Activated CD4-positive, alpha-beta memory T cell treated with anti-CD3 and anti-CD28 coated beads, Interleukin-2, amount 10 ng/mL, durations not matched to agents 7 days and 5 days (primary cell): ENCODE results near the gene CPD. TPM values are rescaled to one million over a fixed set of nuclear protein-coding genes. Genes with fewer than 3 reads are reported as not detected.
"Not testable (repeated sequence)": the region's sequence is repeated elsewhere in the genome, so short reads cannot be mapped to it uniquely, and the experiment has no call there.

Experiments
- CTCF ChIA-PET: fragments of 350-600 bp; sonication (Branson Sonifier 250); formaldehyde crosslinking; loops from one replicate; lab custom pipeline; 2021; ENCODE audit warnings: antibody characterized with exemption, inconsistent platforms; lab: Charles Lee
- POLR2A ChIA-PET: fragments of 350-600 bp; sonication (Branson Sonifier 250); formaldehyde crosslinking; loops from one replicate; lab custom pipeline; 2021; ENCODE audit warnings: antibody characterized with exemption; lab: Charles Lee
- DNase-seq: peaks from one replicate; pipeline ENCODE4 v3.0.0-alpha.2; 2020
- H3K27ac Mint-ChIP-seq: one replicate; pipeline ENCODE4 v1.8.0; 2021; ENCODE audit warnings: mild to moderate bottlenecking, mixed read lengths
- H3K27me3 Mint-ChIP-seq: one replicate; pipeline ENCODE4 v1.8.0; 2021; ENCODE audit warnings: mixed read lengths
- H3K36me3 Mint-ChIP-seq: one replicate; pipeline ENCODE4 v1.8.0; 2021; ENCODE audit warnings: low read depth, mixed read lengths
- H3K4me1 Mint-ChIP-seq: one replicate; pipeline ENCODE4 v1.8.0; 2021; ENCODE audit warnings: mixed read lengths
- H3K4me3 Mint-ChIP-seq: one replicate; pipeline ENCODE4 v1.8.0; 2021; ENCODE audit warnings: mild to moderate bottlenecking, mixed read lengths
- H3K9me3 Mint-ChIP-seq: one replicate; pipeline ENCODE4 v1.8.0; 2021; ENCODE audit warnings: mixed read lengths
- total RNA-seq, 2 experiments: library from RNA; stranded (reverse); gene quantifications; one replicate each; pipeline ENCODE4 v1.2.3, GENCODE V29; 2021

The CPD gene
- total RNA-seq, 2 experiments from 2014 or later = 28.7 to 32.3 TPM

DNA sequence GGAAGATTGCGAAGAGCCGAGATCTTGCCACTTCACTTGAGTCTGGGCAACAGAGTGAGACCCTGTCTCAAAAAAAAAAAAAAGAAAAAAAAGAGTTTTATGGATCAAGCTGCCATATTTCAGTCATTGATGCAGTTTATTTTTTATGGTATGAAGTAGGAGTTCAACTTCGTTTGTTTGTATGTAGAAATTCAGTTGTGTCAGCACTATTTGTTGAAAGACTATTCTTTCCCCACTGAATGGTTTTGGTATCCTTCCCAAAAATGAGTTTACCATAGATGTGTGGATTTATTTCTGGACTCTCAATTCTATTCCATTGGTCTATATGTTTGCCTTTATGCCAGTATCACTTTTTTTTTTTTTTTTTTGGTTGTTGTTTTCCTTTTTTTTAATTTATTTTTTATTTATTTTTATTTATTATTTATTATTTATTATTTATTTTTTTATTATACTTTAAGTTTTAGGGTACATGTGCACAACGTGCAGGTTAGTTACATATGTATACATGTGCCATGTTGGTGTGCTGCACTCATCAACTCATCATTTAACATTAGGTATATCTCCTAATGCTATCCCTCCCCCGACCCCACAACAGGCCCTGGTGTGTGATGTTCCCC is 80.2 kb downstream of the CPD start:
- POLR2A ChIA-PET, H3K27me3 Mint-ChIP-seq, H3K4me3 Mint-ChIP-seq, H3K27ac Mint-ChIP-seq, H3K9me3 Mint-ChIP-seq, CTCF ChIA-PET, DNase-seq, H3K4me1 Mint-ChIP-seq: not testable (repeated sequence)
- H3K36me3 Mint-ChIP-seq = peaks cover 32% of the 10 kb centered on the region

DNA sequence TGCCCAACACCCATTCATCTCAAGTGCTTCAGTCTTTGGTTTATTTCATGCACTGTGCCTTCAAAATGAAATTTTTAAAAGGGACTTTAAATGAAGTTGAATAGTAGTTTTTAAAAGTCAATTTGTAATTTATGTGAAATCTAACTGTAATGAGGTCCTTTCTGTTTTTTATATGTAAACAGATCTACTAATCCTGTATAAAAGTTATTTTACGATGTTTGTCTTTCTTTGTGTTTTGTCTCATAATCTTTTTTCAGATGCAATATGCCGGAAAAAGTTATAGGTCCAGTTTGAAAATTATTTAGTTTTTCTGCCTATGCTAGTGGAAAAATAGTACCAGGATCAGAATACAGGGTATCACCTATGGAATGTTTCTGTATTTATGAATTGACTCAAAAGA is 89.7 kb downstream of the CPD start:
- Mint-ChIP-seq H3K4me1 (no peaks in the 10 kb centered on the region), H3K27me3 (no peaks in the 10 kb centered on the region), H3K4me3 (no peak overlapping the region), H3K9me3 (no peaks in the 10 kb centered on the region), H3K36me3 (peaks cover 5% of the 10 kb centered on the region), H3K27ac (no peak overlapping the region)
- ChIA-PET POLR2A (interaction anchor here (3.2 kb wide), 1 partner anchor 9 kb away, joined by 14 read pairs; the partner anchor contains the start of gene GOSR1), CTCF (interaction anchor here (3.1 kb wide), 1 partner anchor 8 kb away, joined by 12 read pairs; the partner anchor contains the start of gene GOSR1)
- no peak for DNase-seq

DNA sequence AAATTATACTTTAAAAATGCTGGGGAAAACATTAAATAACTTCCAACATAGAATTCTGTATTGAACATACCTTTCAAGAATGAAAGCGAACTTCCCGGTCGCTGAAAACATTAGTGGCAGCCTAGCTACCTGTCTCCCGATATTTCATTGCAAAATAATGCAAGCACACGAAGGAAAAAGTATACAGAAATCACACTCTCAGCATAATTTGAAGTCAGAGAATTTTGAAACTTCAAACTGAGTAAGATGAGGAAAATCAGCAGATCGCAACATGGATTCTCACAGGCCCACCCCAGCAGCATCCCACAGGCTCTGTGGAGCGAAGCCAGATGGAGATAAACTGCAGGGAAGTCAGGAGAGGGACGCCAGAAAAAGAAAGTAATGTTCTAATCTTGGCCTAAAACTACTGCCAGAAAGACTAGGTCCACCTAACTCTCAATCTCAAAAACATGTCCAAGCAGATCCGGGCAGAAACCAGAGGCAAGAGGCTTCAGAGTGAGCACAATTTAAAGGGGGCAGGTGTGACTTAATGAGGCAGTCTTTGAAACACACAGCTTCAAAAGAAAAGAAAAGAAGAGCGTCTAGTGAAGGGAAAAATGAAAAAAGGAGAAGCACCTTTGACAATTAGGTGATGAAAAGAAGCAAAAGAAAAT is 93.6 kb downstream of the CPD start:
- ChIA-PET POLR2A (no interaction called here), CTCF (no interaction called here)
- H3K4me1 Mint-ChIP-seq = peaks cover 18% of the 10 kb centered on the region
- H3K36me3 Mint-ChIP-seq = peaks cover 3% of the 10 kb centered on the region
- no peak for DNase-seq
- no peaks in the 10 kb centered on the region for H3K27me3 Mint-ChIP-seq
- H3K4me3 Mint-ChIP-seq = no peak overlapping the region
- H3K27ac Mint-ChIP-seq = no peak overlapping the region
- no peaks in the 10 kb centered on the region for H3K9me3 Mint-ChIP-seq

DNA sequence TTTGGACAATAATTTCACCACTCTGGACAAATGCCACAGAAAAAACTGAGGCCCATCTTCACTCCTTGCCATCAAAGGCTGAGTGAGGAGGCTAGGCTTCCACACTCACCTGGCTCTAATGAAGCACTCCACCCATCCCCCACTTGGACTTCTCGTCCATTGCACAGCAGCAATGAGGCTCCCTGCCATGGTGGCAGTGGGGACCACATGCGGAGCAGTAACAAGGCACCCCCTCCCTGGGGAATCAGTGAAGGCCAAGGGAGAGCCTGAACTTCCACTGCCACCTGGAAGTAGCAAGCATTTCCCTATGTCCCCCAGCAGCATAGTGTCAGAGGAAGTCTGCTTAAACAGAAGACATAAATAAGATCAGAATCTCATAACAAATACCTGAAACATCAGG is 96.5 kb downstream of the CPD start:
- Mint-ChIP-seq H3K9me3 (no peaks in the 10 kb centered on the region), H3K27ac (no peak overlapping the region), H3K4me3 (no peak overlapping the region), H3K4me1 (peaks cover 36% of the 10 kb centered on the region), H3K27me3 (no peaks in the 10 kb centered on the region), H3K36me3 (peaks cover 13% of the 10 kb centered on the region)
- no peak for DNase-seq
- POLR2A ChIA-PET = no interaction called here
- CTCF ChIA-PET = interaction anchor here (2.9 kb wide), 1 partner anchor 138 kb away, joined by 14 read pairs; no protein-coding TSS in a partner anchor

DNA sequence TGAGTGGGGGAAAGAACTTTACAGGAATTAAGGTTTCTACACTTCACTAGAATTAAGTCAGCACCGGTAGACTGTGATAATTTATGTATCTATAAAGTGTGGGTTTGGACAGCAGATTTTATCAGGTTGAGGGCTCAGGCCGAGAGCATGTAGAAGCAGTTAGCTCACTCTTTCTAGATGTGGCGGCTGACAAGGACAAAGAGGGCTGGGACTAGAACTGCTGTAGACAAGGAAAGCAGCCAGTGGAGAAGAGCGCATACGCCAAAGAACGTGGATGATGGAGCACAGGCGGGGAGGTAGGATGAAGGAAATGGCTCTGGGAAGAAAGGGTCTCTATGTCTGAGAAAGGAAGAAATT is 98.0 kb downstream of the CPD start:
- ChIA-PET POLR2A (interaction anchor here (0.6 to 2.5 kb wide), 15 partner anchors 9 to 630 kb away, joined by 3 to 14 read pairs (median 3); no protein-coding TSS in a partner anchor), CTCF (interaction anchor here (0.6 to 2.9 kb wide), 30 partner anchors 9 to 545 kb away, joined by 3 to 20 read pairs (median 4); partner anchors contain the start of genes ATAD5, BLMH, CRLF3 and TEFM)
- H3K27ac Mint-ChIP-seq = peak overlapping the region; percentile 85
- H3K4me1 Mint-ChIP-seq = peaks cover 39% of the 10 kb centered on the region
- peaks cover 23% of the 10 kb centered on the region for H3K36me3 Mint-ChIP-seq
- no peaks in the 10 kb centered on the region for H3K9me3 Mint-ChIP-seq
- H3K4me3 Mint-ChIP-seq = peak overlapping the region; percentile 88
- H3K27me3 Mint-ChIP-seq = no peaks in the 10 kb centered on the region
- DNase-seq = peak; percentile 22

DNA sequence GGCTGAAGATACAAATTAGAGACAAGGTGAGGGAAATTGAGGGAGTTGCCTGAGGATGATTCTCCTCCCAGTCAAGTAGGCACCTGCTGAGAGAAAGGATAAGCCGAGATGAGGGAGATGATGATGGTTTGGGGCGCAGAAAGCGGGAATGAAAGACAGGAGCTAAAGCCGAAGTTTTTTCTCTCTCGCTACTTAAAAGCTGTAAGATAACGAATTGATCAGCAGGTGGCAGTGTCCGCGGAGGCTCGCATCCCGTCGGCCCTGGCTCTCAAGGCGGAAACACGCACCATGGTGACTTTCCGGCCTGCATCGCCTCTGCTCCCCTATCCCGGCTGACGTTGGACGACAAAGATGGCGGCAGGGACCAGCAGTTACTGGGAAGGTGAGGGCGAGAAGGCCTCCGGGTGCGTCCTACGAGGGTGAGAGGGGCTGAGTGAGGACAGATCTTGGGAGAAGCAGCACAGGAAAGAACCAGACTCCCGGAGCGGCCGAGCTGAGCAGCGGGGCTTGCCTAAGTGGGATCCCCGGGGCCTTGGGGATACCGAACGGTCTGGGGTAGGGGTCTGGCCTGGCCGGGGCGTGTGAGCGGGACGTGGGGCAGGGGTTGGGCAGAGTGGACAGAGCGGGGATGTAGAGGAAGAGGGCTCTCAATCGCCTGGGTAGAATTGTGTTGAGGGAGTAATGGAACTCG is 98.5 kb downstream of the CPD start, which contains the start of gene GOSR1:
Gene GOSR1, plus strand, starts transcription at position 326 of the 691 bp plus-strand sequence. Its CDS starts 26 bp downstream, at position 352.
- H3K4me1 Mint-ChIP-seq = peaks cover 39% of the 10 kb centered on the region
- DNase-seq = peak; percentile 95
- ChIA-PET POLR2A (interaction anchor here (0.6 to 2.5 kb wide), 18 partner anchors 9 to 631 kb away, joined by 3 to 14 read pairs (median 3); partner anchors contain the start of gene BLMH), CTCF (interaction anchor here (0.6 to 2.9 kb wide), 29 partner anchors 9 to 546 kb away, joined by 3 to 20 read pairs (median 4); partner anchors contain the start of genes ATAD5, BLMH, CRLF3 and TEFM)
- no peaks in the 10 kb centered on the region for H3K27me3 Mint-ChIP-seq
- H3K36me3 Mint-ChIP-seq = peaks cover 26% of the 10 kb centered on the region
- peak within 1 kb of the TSS; percentile 88 for H3K4me3 Mint-ChIP-seq
- H3K27ac Mint-ChIP-seq = peak within 1 kb of the TSS; percentile 85
- no peaks in the 10 kb centered on the region for H3K9me3 Mint-ChIP-seq

DNA sequence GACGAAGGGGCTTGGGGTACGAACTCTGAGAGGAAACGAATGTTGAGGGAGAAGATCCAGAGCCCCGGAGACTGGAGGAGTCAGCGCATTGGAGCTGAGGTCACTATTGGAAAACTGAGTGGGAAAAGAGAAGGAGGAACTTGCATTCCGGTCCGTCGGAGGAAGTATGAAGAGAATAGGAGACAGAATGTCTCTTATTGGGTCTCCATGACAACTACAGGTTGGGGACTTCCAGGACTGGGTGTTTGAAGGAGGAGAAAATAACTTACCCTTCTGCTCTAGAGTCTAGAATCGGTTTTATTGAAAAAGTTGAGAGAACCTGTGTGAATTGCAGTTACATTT is 99.0 kb downstream of the CPD start:
- POLR2A ChIA-PET = interaction anchor here (0.9 to 2.5 kb wide), 8 partner anchors 10 to 254 kb away, joined by 3 to 14 read pairs (median 4); partner anchors contain the start of gene BLMH
- peak overlapping the region; percentile 88 for H3K4me3 Mint-ChIP-seq
- CTCF ChIA-PET = interaction anchor here (1.2 to 2.8 kb wide), 9 partner anchors 11 to 364 kb away, joined by 3 to 20 read pairs (median 7); no protein-coding TSS in a partner anchor
- H3K27ac Mint-ChIP-seq = peak overlapping the region; percentile 85
- H3K27me3 Mint-ChIP-seq = no peaks in the 10 kb centered on the region
- no peak for DNase-seq
- peaks cover 40% of the 10 kb centered on the region for H3K4me1 Mint-ChIP-seq
- H3K9me3 Mint-ChIP-seq = no peaks in the 10 kb centered on the region
- H3K36me3 Mint-ChIP-seq = peaks cover 31% of the 10 kb centered on the region

DNA sequence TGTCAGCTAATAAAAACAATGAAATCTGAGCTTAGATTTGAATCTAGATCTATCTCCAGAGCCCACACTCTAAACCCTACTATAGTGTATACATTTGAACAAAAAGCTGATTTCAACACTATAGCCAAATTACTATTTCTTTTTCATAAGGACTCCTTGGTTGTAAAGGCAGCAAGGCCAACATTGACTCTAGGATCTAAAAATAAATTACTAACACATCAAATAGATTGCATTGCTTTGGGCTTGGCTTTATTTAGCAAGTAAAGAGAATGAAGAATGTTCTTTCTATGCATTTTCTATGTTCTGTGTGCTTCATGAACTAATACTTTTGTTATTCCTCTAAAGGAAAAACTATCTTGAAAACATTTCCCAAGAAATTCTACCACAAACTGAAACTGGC is 103.8 kb downstream of the CPD start:
- Mint-ChIP-seq H3K27me3 (no peaks in the 10 kb centered on the region), H3K36me3 (peaks cover 64% of the 10 kb centered on the region), H3K27ac (no peak overlapping the region), H3K4me3 (no peak overlapping the region), H3K4me1 (peaks cover 23% of the 10 kb centered on the region), H3K9me3 (no peaks in the 10 kb centered on the region)
- no peak for DNase-seq
- POLR2A ChIA-PET = no interaction called here
- CTCF ChIA-PET = interaction anchor here (0.7 to 1.0 kb wide), 2 partner anchors 81 to 377 kb away, joined by 3 read pairs; no protein-coding TSS in a partner anchor

DNA sequence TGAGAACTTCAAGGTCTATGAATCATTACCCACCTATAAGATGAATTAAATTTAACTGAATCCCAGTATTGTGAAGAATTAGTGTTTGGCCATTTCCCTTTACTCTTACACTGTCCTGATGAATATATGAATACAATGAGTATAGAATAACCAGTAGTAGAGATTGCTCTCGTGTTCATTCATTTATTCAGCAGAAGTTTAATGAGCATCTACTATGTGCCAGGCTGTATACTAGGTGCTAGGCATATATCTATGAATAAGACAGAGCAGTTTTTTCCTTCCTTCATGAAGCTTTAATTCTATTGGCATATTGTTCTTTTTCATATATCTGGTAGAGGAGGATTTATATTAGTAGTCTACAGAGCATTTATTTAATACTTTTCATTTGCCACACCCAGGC is 104.4 kb downstream of the CPD start:
- Mint-ChIP-seq H3K27ac (no peak overlapping the region), H3K9me3 (no peaks in the 10 kb centered on the region), H3K4me1 (peaks cover 18% of the 10 kb centered on the region), H3K27me3 (no peaks in the 10 kb centered on the region), H3K36me3 (peaks cover 62% of the 10 kb centered on the region), H3K4me3 (no peak overlapping the region)
- ChIA-PET POLR2A (no interaction called here), CTCF (interaction anchor here (1.0 kb wide), 1 partner anchor 81 kb away, joined by 3 read pairs; no protein-coding TSS in a partner anchor)
- DNase-seq = no peak

DNA sequence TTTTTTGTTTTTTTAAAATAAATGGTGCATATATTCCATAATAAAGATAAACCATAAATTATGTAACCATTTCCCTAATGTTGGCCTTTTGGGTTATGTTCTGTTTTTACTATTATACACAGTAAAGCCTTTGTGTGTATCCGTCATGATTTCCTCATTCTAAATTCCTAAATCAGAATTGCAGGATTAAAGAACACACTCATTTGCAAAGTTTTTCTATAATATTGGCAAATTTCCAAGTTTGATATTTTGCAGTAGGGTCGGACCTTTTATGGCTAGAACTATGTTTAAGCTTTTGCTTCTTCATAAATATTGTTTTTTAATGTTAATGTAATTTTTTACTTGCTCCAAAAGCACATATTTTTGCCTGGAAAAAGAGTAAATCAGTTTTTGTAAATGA is 115.1 kb downstream of the CPD start:
- Mint-ChIP-seq H3K27me3 (no peaks in the 10 kb centered on the region), H3K4me1 (no peaks in the 10 kb centered on the region), H3K9me3 (no peaks in the 10 kb centered on the region), H3K4me3 (no peak overlapping the region), H3K36me3 (peaks cover 71% of the 10 kb centered on the region), H3K27ac (no peak overlapping the region)
- ChIA-PET POLR2A (interaction anchor here (1.1 to 1.4 kb wide), 3 partner anchors 13 to 19 kb away, joined by 3 to 6 read pairs (median 4); partner anchors contain the start of gene GOSR1), CTCF (interaction anchor here (1.6 kb wide), 1 partner anchor 221 kb away, joined by 4 read pairs; no protein-coding TSS in a partner anchor)
- no peak for DNase-seq

DNA sequence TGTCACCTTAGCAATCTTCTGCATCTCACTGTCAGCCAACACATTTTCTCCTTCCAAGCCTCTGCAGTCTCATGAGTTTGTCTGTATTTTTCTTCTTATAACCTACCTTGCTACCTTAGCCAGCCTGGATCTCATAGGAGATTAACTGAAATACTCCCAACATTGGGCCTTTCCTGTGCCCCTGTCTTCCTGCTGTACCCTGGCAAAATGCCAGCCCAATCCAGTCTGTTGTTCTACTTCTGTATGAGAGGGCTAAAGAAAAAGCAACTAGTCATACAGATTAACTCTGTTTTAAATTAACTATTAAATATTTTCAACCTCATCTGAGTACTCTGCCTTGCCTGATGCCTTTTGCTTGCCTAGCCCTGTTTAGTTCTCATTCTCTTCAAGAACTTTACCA is 116.9 kb downstream of the CPD start:
- H3K4me1 Mint-ChIP-seq = peaks cover 6% of the 10 kb centered on the region
- no peak for DNase-seq
- POLR2A ChIA-PET = no interaction called here

DNA sequence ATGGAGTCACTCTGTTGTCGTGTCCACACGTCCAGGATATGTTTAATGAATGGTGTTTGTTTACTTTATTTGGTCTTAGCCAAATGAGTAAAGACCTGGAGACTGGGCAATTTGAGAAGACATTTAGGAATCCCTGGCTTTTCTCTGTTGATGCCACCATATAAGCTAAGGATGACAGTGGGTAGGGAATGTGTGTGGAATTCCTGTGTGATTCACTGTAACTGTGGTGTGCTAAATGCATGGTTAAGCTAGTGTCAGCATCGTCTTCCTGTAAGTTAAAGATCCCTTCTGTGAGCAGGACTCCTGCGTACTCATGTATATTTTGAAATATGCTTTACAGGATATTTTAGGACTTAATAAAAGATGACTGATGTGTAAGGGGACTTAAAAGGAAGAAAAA is 124.8 kb downstream of the CPD start:
- H3K4me1 Mint-ChIP-seq = peaks cover 22% of the 10 kb centered on the region
- no peaks in the 10 kb centered on the region for H3K27me3 Mint-ChIP-seq
- no peak overlapping the region for H3K27ac Mint-ChIP-seq
- H3K36me3 Mint-ChIP-seq = peaks cover 60% of the 10 kb centered on the region
- ChIA-PET CTCF (no interaction called here), POLR2A (no interaction called here)
- H3K9me3 Mint-ChIP-seq = no peaks in the 10 kb centered on the region
- no peak overlapping the region for H3K4me3 Mint-ChIP-seq
- DNase-seq = no peak

More for the DNA sequence above, 116.9 kb downstream of the CPD start:
- Mint-ChIP-seq H3K27ac (no peak overlapping the region), H3K36me3 (peaks cover 70% of the 10 kb centered on the region), H3K27me3 (no peaks in the 10 kb centered on the region), H3K4me3 (no peak overlapping the region), H3K9me3 (no peaks in the 10 kb centered on the region)
- CTCF ChIA-PET = no interaction called here
